Dermis blood vessel endothelial cell (primary cell): ENCODE measurements around the gene COL20A1. TPM values are rescaled to one million over a fixed set of nuclear protein-coding genes. Genes with fewer than 3 reads are reported as not detected.
"Not testable (repeated sequence)": the region's sequence is repeated elsewhere in the genome, so short reads cannot be mapped to it uniquely, and the experiment has no call there.

Experiments
- DNase-seq: peaks from one replicate; pipeline ENCODE4 v3.0.0; 2010
- total RNA-seq: library from RNA; depleted of rRNA; stranded (reverse); fragments of >200 nt; gene quantifications from 2 replicates; pipeline ENCODE4 v1.2.3, GENCODE V29; 2014

Gene COL20A1
- total RNA-seq, 1 donor from 2014 or later = not detected

GRCh38 chr20:63378626-63379025, 85.6 kb downstream of the COL20A1 start:
- no peak for DNase-seq

- no peak for DNase-seq
Measured at GRCh38 chr20:63379296-63379695, 86.3 kb downstream of the COL20A1 start.

GRCh38 chr20:63379872-63380271, 86.9 kb downstream of the COL20A1 start:
- DNase-seq = not testable (repeated sequence)

- no peak for DNase-seq
Measured at GRCh38 chr20:63380346-63380870, 87.4 kb downstream of the COL20A1 start.

- peak; percentile 28 for DNase-seq
Measured at GRCh38 chr20:63381781-63382431, 88.9 kb downstream of the COL20A1 start.

GRCh38 chr20:63382551-63383300, 89.7 kb downstream of the COL20A1 start:
- no peak for DNase-seq

- DNase-seq = no peak
Measured at GRCh38 chr20:63383556-63383955, 90.6 kb downstream of the COL20A1 start.

GRCh38 chr20:63384336-63384735, 91.3 kb downstream of the COL20A1 start:
- no peak for DNase-seq

Other genes starting within 250 kb of the COL20A1 start
- gene YTHDF1, start 77.1 kb upstream of the COL20A1 start, total RNA-seq = 18.4 and 28.1 TPM in 2 replicates
- gene BIRC7, start 57.3 kb upstream of the COL20A1 start, total RNA-seq = not detected in 2 replicates
- gene NKAIN4, start 38.7 kb upstream of the COL20A1 start, total RNA-seq = not detected in 2 replicates
- gene ARFGAP1, start 20.4 kb upstream of the COL20A1 start, total RNA-seq = 60.0 and 70.8 TPM in 2 replicates
- gene CHRNA4, start 68.2 kb downstream of the COL20A1 start, total RNA-seq = not detected in 2 replicates
- not detected in 2 replicates for gene KCNQ2, start 179.5 kb downstream of the COL20A1 start, total RNA-seq
- 5.0 and 5.3 TPM in 2 replicates for gene EEF1A2, start 205.9 kb downstream of the COL20A1 start, total RNA-seq
- 19.9 and 37.3 TPM in 2 replicates for gene PPDPF, start 227.6 kb downstream of the COL20A1 start, total RNA-seq
- gene PTK6, start 244.2 kb downstream of the COL20A1 start, total RNA-seq = under 0.01 and 0.05 TPM in 2 replicates